ENCODE measurements around the gene NENF. TPM values are rescaled to one million over a fixed set of nuclear protein-coding genes. Genes with fewer than 3 reads are reported as not detected.
"Not testable (repeated sequence)": the region's sequence is repeated elsewhere in the genome, so short reads cannot be mapped to it uniquely, and the experiment has no call there.

NENF gene
- total RNA-seq, 1 donor from 2014 or later = 106 TPM

- intact Hi-C loops (cut with DNase I) = loop anchor here (5.0 to 10.0 kb wide), 2 partner anchors 157 to 310 kb away; no protein-coding TSS in a partner anchor
- DNase-seq (no peak), ATAC-seq (ENCODE audit: poor library complexity) (no peak)
Observed at GRCh38 chr1:212475151-212475550, 42.4 kb downstream of the NENF start.

- intact Hi-C loops (cut with DNase I) = loop anchor here (2.0 to 10.0 kb wide), 3 partner anchors 133 to 309 kb away; partner anchors contain the start of gene ATF3
- not testable (repeated sequence) for DNase-seq; ATAC-seq (ENCODE audit: poor library complexity)
Observed at GRCh38 chr1:212475831-212476230, 43.1 kb downstream of the NENF start.

- intact Hi-C loops (cut with DNase I) = loop anchor here (2.0 to 10.0 kb wide), 3 partner anchors 132 to 308 kb away; partner anchors contain the start of gene ATF3
Observed at GRCh38 chr1:212477014-212477679, 44.4 kb downstream of the NENF start.

GRCh38 chr1:212477680-212478466 is 45.2 kb downstream of the NENF start:
- intact Hi-C loops (cut with DNase I) = loop anchor here (2.0 to 10.0 kb wide), 3 partner anchors 131 to 307 kb away; partner anchors contain the start of gene ATF3
- ATAC-seq (ENCODE audit: poor library complexity) (no peak), DNase-seq (no peak)

More at GRCh38 chr1:212477014-212477679, 44.4 kb downstream of the NENF start:
- DNase-seq (peak; percentile 79), ATAC-seq (ENCODE audit: poor library complexity) (peak; percentile 96)

GRCh38 chr1:212478467-212479025 is 45.8 kb downstream of the NENF start:
- intact Hi-C loops (cut with DNase I) = loop anchor here (5.0 to 10.0 kb wide), 2 partner anchors 154 to 306 kb away; no protein-coding TSS in a partner anchor
- ATAC-seq (ENCODE audit: poor library complexity) = no peak
- no peak for DNase-seq

- ATAC-seq (ENCODE audit: poor library complexity) (no peak), DNase-seq (no peak)
- intact Hi-C loops (cut with DNase I) = loop anchor here (5.0 to 10.0 kb wide), 2 partner anchors 153 to 306 kb away; no protein-coding TSS in a partner anchor
Observed at GRCh38 chr1:212479188-212479587, 46.5 kb downstream of the NENF start.

GRCh38 chr1:212480711-212481437 is 48.2 kb downstream of the NENF start:
- ATAC-seq (ENCODE audit: poor library complexity); DNase-seq; intact Hi-C loops (cut with DNase I): not testable (repeated sequence)

GRCh38 chr1:212481438-212481767 is 48.7 kb downstream of the NENF start:
- intact Hi-C loops (cut with DNase I) = no loop called here
- ATAC-seq (ENCODE audit: poor library complexity) (no peak), DNase-seq (no peak)

- DNase-seq (no peak), ATAC-seq (ENCODE audit: poor library complexity) (no peak)
- intact Hi-C loops (cut with DNase I) = no loop called here
Observed at GRCh38 chr1:212482006-212482636, 49.4 kb downstream of the NENF start.

GRCh38 chr1:212482637-212483441 is 50.1 kb downstream of the NENF start:
- no peak for DNase-seq
- intact Hi-C loops (cut with DNase I) = no loop called here
- ATAC-seq (ENCODE audit: poor library complexity) = no peak

- no peak for DNase-seq
- intact Hi-C loops (cut with DNase I) = no loop called here
- no peak for ATAC-seq (ENCODE audit: poor library complexity)
Observed at GRCh38 chr1:212484701-212485570, 52.2 kb downstream of the NENF start.

GRCh38 chr1:212485571-212485912 is 52.8 kb downstream of the NENF start:
- DNase-seq = no peak
- intact Hi-C loops (cut with DNase I) = no loop called here
- no peak for ATAC-seq (ENCODE audit: poor library complexity)

- DNase-seq = peak; percentile 73
- ATAC-seq (ENCODE audit: poor library complexity) = peak; percentile 63
- intact Hi-C loops (cut with DNase I) = no loop called here
Observed at GRCh38 chr1:212485913-212486618, 53.3 kb downstream of the NENF start.

GRCh38 chr1:212486619-212486975 is 53.9 kb downstream of the NENF start:
- DNase-seq = no peak
- no peak for ATAC-seq (ENCODE audit: poor library complexity)
- intact Hi-C loops (cut with DNase I) = no loop called here

- intact Hi-C loops (cut with DNase I) = no loop called here
Observed at GRCh38 chr1:212487286-212487685, 54.6 kb downstream of the NENF start.

GRCh38 chr1:212487774-212488435 is 55.2 kb downstream of the NENF start:
- DNase-seq (no peak), ATAC-seq (ENCODE audit: poor library complexity) (no peak)
- intact Hi-C loops (cut with DNase I) = no loop called here

More at GRCh38 chr1:212487286-212487685, 54.6 kb downstream of the NENF start:
- ATAC-seq (ENCODE audit: poor library complexity) (no peak), DNase-seq (no peak)

Measured in Right ventricle myocardium superior (tissue), 1 donor.